Upper lobe of right lung (tissue), 1 donor: ENCODE results near the gene UROS. TPM values are rescaled to one million over a fixed set of nuclear protein-coding genes. Genes with fewer than 3 reads are reported as not detected.

ENCODE experiments used
- ATAC-seq: fragments of 200-7000 bp; cut with Tn5 transposase; one replicate; pipeline ENCODE4 v1.9.1; 2020; ENCODE audit warnings: mild to moderate bottlenecking, moderate library complexity
- DNase-seq: peaks from one replicate; pipeline ENCODE4 v3.0.0-alpha.2; 2020
- H3K27ac ChIP-seq: fragments of 200-600 bp; one replicate; pipeline ENCODE4 v1.8.0; 2022
- H3K27me3 ChIP-seq: fragments of 200-600 bp; one replicate; pipeline ENCODE4 v1.8.0; 2022; ENCODE audit warnings: mild to moderate bottlenecking
- H3K36me3 ChIP-seq: fragments of 200-600 bp; one replicate; pipeline ENCODE4 v1.8.0; 2022
- H3K4me1 ChIP-seq: fragments of 200-600 bp; one replicate; pipeline ENCODE4 v1.8.0; 2022
- H3K4me3 ChIP-seq: fragments of 200-600 bp; one replicate; pipeline ENCODE4 v1.8.0; 2022; ENCODE audit warnings: mild to moderate bottlenecking
- H3K9me3 ChIP-seq: fragments of 200-600 bp; one replicate; pipeline ENCODE4 v1.8.0; 2022
- intact Hi-C: fragments of 100-400 bp; cut with DNase I; formaldehyde crosslinking; loops from one replicate; pipeline ENCODE4 v1.11.0; 2022
- total RNA-seq: library from RNA; stranded (reverse); fragmentation: NEBNext Ultra II Directional; extraction: Animal tissue kit (Norgen Biotek cat#: 25700); gene quantifications from one replicate; pipeline ENCODE4 v1.2.1, GENCODE V29; 2021
- TF ChIP-seq, protein P1 (sequence below): fragments of 200-600 bp; IDR thresholded peaks from one replicate; pipeline ENCODE4 v1.8.0; 2022; ENCODE audit warnings: antibody characterized with exemption
- donor health status: DM: no; HTN: yes; CAD: no; lungs with severe emphysema.

The UROS gene
- total RNA-seq, 1 donor from 2014 or later, result 34.2 TPM

DNA sequence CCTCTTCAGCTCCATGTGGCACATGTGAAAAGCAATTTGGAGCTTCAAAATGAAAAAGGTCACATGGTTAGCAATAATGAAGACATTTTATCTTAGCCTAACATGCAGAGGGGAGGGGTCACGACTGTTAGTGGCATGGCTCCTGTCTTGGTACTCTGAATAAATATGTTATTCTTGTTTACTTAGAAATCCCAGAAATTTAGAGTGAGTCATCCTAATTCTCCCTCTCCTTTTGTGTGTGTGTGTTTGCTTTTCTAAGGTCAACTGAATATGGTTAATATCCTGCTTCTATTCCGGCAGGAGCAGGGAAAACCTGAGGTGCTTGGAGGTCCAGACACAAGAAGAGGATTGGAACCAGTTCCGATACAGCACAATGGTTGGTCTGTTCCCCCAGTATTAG, 17.9 kb upstream of the UROS start:
- Histone ChIP-seq H3K27ac (no peak overlapping the region), H3K36me3 (peaks cover 67% of the 10 kb centered on the region), H3K4me1 (no peaks in the 10 kb centered on the region), H3K27me3 (no peaks in the 10 kb centered on the region), H3K9me3 (no peaks in the 10 kb centered on the region), H3K4me3 (no peak overlapping the region)
- ATAC-seq, result no peak
- DNase-seq, result no peak
- intact Hi-C loops, result no loop called here
- TF ChIP-seq, protein P1, sequence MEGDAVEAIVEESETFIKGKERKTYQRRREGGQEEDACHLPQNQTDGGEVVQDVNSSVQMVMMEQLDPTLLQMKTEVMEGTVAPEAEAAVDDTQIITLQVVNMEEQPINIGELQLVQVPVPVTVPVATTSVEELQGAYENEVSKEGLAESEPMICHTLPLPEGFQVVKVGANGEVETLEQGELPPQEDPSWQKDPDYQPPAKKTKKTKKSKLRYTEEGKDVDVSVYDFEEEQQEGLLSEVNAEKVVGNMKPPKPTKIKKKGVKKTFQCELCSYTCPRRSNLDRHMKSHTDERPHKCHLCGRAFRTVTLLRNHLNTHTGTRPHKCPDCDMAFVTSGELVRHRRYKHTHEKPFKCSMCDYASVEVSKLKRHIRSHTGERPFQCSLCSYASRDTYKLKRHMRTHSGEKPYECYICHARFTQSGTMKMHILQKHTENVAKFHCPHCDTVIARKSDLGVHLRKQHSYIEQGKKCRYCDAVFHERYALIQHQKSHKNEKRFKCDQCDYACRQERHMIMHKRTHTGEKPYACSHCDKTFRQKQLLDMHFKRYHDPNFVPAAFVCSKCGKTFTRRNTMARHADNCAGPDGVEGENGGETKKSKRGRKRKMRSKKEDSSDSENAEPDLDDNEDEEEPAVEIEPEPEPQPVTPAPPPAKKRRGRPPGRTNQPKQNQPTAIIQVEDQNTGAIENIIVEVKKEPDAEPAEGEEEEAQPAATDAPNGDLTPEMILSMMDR, result no peak

- TF ChIP-seq, protein P1, result no peak
- DNase-seq (no peak), ATAC-seq (no peak)
- no peak overlapping the region for H3K4me3 ChIP-seq
- H3K4me1 ChIP-seq, result no peaks in the 10 kb centered on the region
- peaks cover 73% of the 10 kb centered on the region for H3K36me3 ChIP-seq
- no peaks in the 10 kb centered on the region for H3K27me3 ChIP-seq
- H3K9me3 ChIP-seq, result no peaks in the 10 kb centered on the region
- intact Hi-C loops, result no loop called here
- no peak overlapping the region for H3K27ac ChIP-seq
Observed at GRCh38 chr10:125840406-125840805, 17.3 kb upstream of the UROS start.

GRCh38 chr10:125838802-125839575, 15.9 kb upstream of the UROS start:
- Histone ChIP-seq H3K27ac (no peak overlapping the region), H3K4me1 (no peaks in the 10 kb centered on the region), H3K27me3 (no peaks in the 10 kb centered on the region), H3K36me3 (peaks cover 81% of the 10 kb centered on the region), H3K9me3 (no peaks in the 10 kb centered on the region), H3K4me3 (no peak overlapping the region)
- intact Hi-C loops, result no loop called here
- TF ChIP-seq, protein P1, result no peak
- DNase-seq (no peak), ATAC-seq (no peak)

GRCh38 chr10:125836746-125837145, 13.7 kb upstream of the UROS start:
- ATAC-seq (no peak), DNase-seq (no peak)
- no peak overlapping the region for H3K4me3 ChIP-seq
- H3K4me1 ChIP-seq, result no peaks in the 10 kb centered on the region
- H3K27me3 ChIP-seq, result no peaks in the 10 kb centered on the region
- TF ChIP-seq, protein P1, result no peak
- H3K27ac ChIP-seq, result no peak overlapping the region
- no peaks in the 10 kb centered on the region for H3K9me3 ChIP-seq
- intact Hi-C loops, result no loop called here
- H3K36me3 ChIP-seq, result peaks cover 94% of the 10 kb centered on the region

- no peak overlapping the region for H3K4me3 ChIP-seq
- H3K9me3 ChIP-seq, result no peaks in the 10 kb centered on the region
- H3K36me3 ChIP-seq, result peaks cover 67% of the 10 kb centered on the region
- H3K4me1 ChIP-seq, result peaks cover 20% of the 10 kb centered on the region
- intact Hi-C loops, result no loop called here
- no peaks in the 10 kb centered on the region for H3K27me3 ChIP-seq
- ATAC-seq (no peak), DNase-seq (no peak)
- H3K27ac ChIP-seq, result no peak overlapping the region
- TF ChIP-seq, protein P1, result no peak
Observed at GRCh38 chr10:125828311-125828710, 5.3 kb upstream of the UROS start.
